ENCODE data around the gene RGL2.
A peak's percentile ranks its signal among the peaks of the same experiment; 100 is the strongest.
"Not testable (repeated sequence)": the region's sequence is repeated elsewhere in the genome, so short reads cannot be mapped to it uniquely, and the experiment has no call there.

RGL2 gene

GRCh38 chr6:33273129-33273923 is 25.4 kb downstream of the RGL2 start:
- no peak for DNase-seq (ENCODE audit: low read depth)

- DNase-seq (ENCODE audit: low read depth), result no peak
These were observed 26.2 kb downstream of the RGL2 start for GRCh38 chr6:33272275-33273128.

GRCh38 chr6:33271468-33272274 is 27.1 kb downstream of the RGL2 start, which contains the start of the genes RPS18 and VPS52:
TSS of gene RPS18 (plus strand) at chr6:33272075. CDS start at chr6:33272120, 45 bp downstream.
TSS of gene VPS52 (minus strand) at chr6:33271876. CDS start at chr6:33271675, 201 bp downstream.
- DNase-seq (ENCODE audit: low read depth), result peak; percentile 77

GRCh38 chr6:33271117-33271467 is 27.6 kb downstream of the RGL2 start:
- DNase-seq (ENCODE audit: low read depth), result no peak

GRCh38 chr6:33264015-33264414 is 34.7 kb downstream of the RGL2 start:
- no peak for DNase-seq (ENCODE audit: low read depth)

- DNase-seq (ENCODE audit: low read depth), result not testable (repeated sequence)
These were observed 36.3 kb downstream of the RGL2 start for GRCh38 chr6:33262490-33262889.

- no peak for DNase-seq (ENCODE audit: low read depth)
These were observed 39.7 kb downstream of the RGL2 start for GRCh38 chr6:33259032-33259431.

GRCh38 chr6:33254591-33254990 is 44.2 kb downstream of the RGL2 start:
- no peak for DNase-seq (ENCODE audit: low read depth)

GRCh38 chr6:33252759-33253158 is 46.0 kb downstream of the RGL2 start:
- no peak for DNase-seq (ENCODE audit: low read depth)

- DNase-seq (ENCODE audit: low read depth), result no peak
These were observed 47.2 kb downstream of the RGL2 start for GRCh38 chr6:33251395-33252012.

GRCh38 chr6:33250731-33251130 is 48.0 kb downstream of the RGL2 start:
- DNase-seq (ENCODE audit: low read depth), result no peak

- DNase-seq (ENCODE audit: low read depth), result no peak
These were observed 48.8 kb downstream of the RGL2 start for GRCh38 chr6:33249732-33250630.

- peak; percentile 88 for DNase-seq (ENCODE audit: low read depth)
These were observed 49.6 kb downstream of the RGL2 start for GRCh38 chr6:33248932-33249731.

- DNase-seq (ENCODE audit: low read depth), result no peak
These were observed 50.2 kb downstream of the RGL2 start for GRCh38 chr6:33248643-33248931.

- DNase-seq (ENCODE audit: low read depth), result peak; percentile 94
These were observed 50.6 kb downstream of the RGL2 start for GRCh38 chr6:33247977-33248642.

- no peak for DNase-seq (ENCODE audit: low read depth)
These were observed 55.3 kb downstream of the RGL2 start for GRCh38 chr6:33243476-33243875.

- no peak for DNase-seq (ENCODE audit: low read depth)
These were observed 56.8 kb downstream of the RGL2 start for GRCh38 chr6:33241968-33242367.

Measured in stimulated activated CD8-positive, alpha-beta memory T cell treated with anti-CD3 and anti-CD28 coated beads, Interleukin-15, amount 100 ng/mL, for 1 hour (primary cell).